Duodenal mucosa (tissue), 2 donors: ENCODE measurements around the gene CRYBA1.

Experiments
- H3K27ac ChIP-seq: one replicate; pipeline ENCODE4 v1.7.0; 2013; ENCODE audit warnings: low read depth, low read length
- H3K27me3 ChIP-seq, 2 donors: one replicate each; pipeline ENCODE4 v1.7.0; 2013; ENCODE audit warnings: low read length in 2 of 2, control low read depth in 1 of 2; ENCODE audit not compliant: insufficient read depth in 2 of 2, control insufficient read depth in 1 of 2
- H3K36me3 ChIP-seq, 2 donors: one replicate each; pipeline ENCODE4 v1.7.0; 2013; ENCODE audit warnings: low read length in 2 of 2, control low read depth in 1 of 2; ENCODE audit not compliant: insufficient read depth in 2 of 2, control insufficient read depth in 1 of 2
- H3K4me1 ChIP-seq, 2 donors: one replicate each; pipeline ENCODE4 v1.7.0; 2013; ENCODE audit warnings: low read length in 2 of 2, control low read depth in 1 of 2; ENCODE audit not compliant: insufficient read depth in 2 of 2, control insufficient read depth in 1 of 2
- H3K4me3 ChIP-seq, 2 donors: one replicate each; pipeline ENCODE4 v1.7.0; 2013; ENCODE audit warnings: low read length in 2 of 2, low read depth in 1 of 2
- H3K9ac ChIP-seq, 2 donors: one replicate each; pipeline ENCODE4 v1.7.0; 2013; ENCODE audit warnings: low read length in 2 of 2, low read depth in 1 of 2
- H3K9me3 ChIP-seq, 2 donors: one replicate each; pipeline ENCODE4 v1.7.0; 2013; ENCODE audit warnings: low read length in 2 of 2, control low read depth in 1 of 2; ENCODE audit not compliant: control insufficient read depth in 1 of 2

CRYBA1 gene

DNA sequence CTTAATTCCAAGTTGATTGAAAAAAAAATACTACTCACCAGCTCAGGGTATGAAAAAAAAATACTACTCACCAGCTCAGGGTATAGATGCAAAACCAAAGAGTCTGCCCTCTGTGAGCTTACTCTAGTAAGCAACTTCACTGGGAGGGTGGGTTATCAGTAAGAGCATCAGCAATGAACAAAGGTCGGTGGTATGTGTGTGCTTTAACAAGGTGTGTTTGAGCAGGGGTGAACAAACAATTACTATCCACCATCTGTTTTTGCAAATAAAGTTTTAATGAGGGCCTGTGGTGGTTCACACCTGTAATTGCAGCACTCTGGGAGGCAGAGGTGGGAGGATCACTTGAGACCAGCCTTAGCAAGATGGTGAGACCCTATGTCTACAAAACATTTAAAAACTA, 27.3 kb downstream of the CRYBA1 start:
- Histone ChIP-seq H3K27ac (no peak overlapping the region), H3K36me3 (peaks cover 15 to 36% of the 10 kb centered on the region in 2 donors), H3K4me1 (peaks cover 4 to 18% of the 10 kb centered on the region in 2 donors), H3K9ac (no peak overlapping the region), H3K9me3 (no peaks in the 10 kb centered on the region), H3K4me3 (no peak overlapping the region), H3K27me3 (no peaks in the 10 kb centered on the region)

GRCh38 chr17:29278692-29279091, 32.0 kb downstream of the CRYBA1 start:
- Histone ChIP-seq H3K9ac (no peak overlapping the region), H3K4me1 (peaks cover 4 to 14% of the 10 kb centered on the region in 2 donors), H3K4me3 (no peak overlapping the region), H3K36me3 (peaks cover 22 to 50% of the 10 kb centered on the region in 2 donors), H3K9me3 (no peaks in the 10 kb centered on the region), H3K27ac (no peak overlapping the region), H3K27me3 (no peaks in the 10 kb centered on the region)

DNA sequence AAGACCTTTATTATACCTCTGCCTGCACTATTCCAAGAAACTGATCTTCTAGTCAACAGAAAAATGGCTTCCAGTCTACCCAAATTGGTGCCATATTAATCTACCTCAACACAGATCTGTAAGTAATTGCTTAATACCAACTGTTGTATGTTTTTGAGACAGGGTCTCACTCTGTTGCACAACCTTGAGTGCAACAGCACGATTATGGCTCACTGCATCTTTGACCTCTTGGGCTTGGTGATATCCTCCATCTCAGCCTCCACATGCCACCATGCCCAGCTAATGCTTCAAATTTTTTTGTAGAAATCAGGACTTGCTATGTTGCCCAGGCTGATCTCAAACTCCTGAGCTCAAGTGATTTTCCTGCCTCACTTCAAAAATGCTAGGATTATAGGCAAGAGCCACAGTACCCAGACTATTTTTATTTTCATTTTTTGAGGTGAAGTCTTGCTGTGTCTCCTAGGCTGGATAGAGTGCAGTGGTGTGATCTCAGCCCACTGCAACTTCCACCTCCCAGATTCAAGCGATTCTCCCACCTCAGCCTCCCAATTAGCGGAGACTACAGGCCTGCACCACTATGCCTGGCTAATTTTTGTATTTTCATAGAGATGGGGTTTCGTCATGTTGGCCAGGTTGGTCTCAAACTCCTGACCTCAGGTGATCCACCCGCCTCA, 32.9 kb downstream of the CRYBA1 start:
- Histone ChIP-seq H3K4me3 (no peak overlapping the region), H3K27ac (no peak overlapping the region), H3K4me1 (peaks cover 0 to 10% of the 10 kb centered on the region in 2 donors), H3K36me3 (peaks cover 22 to 50% of the 10 kb centered on the region in 2 donors), H3K9ac (no peak overlapping the region), H3K9me3 (no peaks in the 10 kb centered on the region), H3K27me3 (no peaks in the 10 kb centered on the region)

DNA sequence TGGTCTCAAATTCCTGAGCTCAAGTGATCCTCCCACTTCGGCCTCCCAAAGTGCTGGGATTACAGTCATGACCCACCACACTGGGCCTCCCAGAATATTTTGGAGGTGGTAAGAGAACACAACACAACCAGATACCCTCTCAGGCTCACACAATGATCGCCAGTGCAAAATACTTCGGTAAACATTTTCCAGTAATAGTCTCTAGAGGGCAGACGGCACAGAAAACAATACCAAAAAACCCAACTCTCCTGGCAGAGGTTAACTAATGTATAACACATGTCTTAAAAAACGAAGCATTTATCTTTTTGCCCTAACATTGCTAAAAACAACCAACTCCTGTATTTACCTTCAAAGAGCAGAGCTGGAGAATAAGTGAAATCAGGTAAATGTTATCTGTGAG, 36.8 kb downstream of the CRYBA1 start:
- Histone ChIP-seq H3K4me3 (no peak overlapping the region), H3K27ac (no peak overlapping the region), H3K27me3 (no peaks in the 10 kb centered on the region), H3K36me3 (peaks cover 32 to 67% of the 10 kb centered on the region in 2 donors), H3K9me3 (no peaks in the 10 kb centered on the region), H3K9ac (no peak overlapping the region), H3K4me1 (peaks cover 0 to 10% of the 10 kb centered on the region in 2 donors)

GRCh38 chr17:29283961-29284360, 37.3 kb downstream of the CRYBA1 start:
- H3K36me3 ChIP-seq: peaks cover 28 to 65% of the 10 kb centered on the region in 2 donors
- no peak overlapping the region for H3K9ac ChIP-seq
- H3K27me3 ChIP-seq: no peaks in the 10 kb centered on the region
- no peaks in the 10 kb centered on the region for H3K9me3 ChIP-seq
- H3K4me1 ChIP-seq: peaks cover 3 to 10% of the 10 kb centered on the region in 2 donors
- no peak overlapping the region for H3K4me3 ChIP-seq
- no peak overlapping the region for H3K27ac ChIP-seq

GRCh38 chr17:29289852-29290251, 43.2 kb downstream of the CRYBA1 start:
- no peak overlapping the region for H3K4me3 ChIP-seq
- H3K4me1 ChIP-seq: peaks cover 30 to 32% of the 10 kb centered on the region in 2 donors
- peaks cover 15 to 29% of the 10 kb centered on the region in 2 donors for H3K36me3 ChIP-seq
- no peaks in the 10 kb centered on the region for H3K27me3 ChIP-seq
- H3K9ac ChIP-seq: no peak overlapping the region
- no peak overlapping the region for H3K27ac ChIP-seq
- H3K9me3 ChIP-seq: no peaks in the 10 kb centered on the region

DNA sequence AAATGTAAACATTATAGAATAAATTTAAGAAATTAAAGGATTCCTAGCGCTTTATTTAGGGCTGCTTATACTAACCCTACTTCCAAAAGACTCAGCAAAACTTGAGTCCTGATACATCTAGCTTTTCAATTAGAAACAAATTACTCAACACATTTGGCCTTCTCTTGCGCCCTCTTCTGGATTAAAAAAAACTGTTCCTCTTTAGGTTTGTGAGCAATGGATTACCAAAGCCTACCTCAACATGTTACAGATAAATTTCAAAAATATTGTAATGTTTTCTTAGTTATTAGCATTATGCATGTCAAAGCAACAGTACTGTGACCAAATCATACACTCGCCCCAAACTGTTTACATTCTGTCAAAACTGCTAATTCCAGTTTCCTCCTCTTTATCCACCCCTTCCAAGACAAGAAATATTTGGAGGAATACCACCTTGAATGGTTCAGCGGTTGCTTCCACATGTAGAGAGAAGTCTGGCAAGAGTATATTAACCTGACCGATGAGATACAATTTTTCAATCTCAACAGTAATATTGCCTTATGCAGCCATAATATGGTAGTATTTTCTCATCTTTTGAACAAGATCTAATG, 44.6 kb downstream of the CRYBA1 start:
- H3K4me3 ChIP-seq: peak overlapping the region; percentile 79 to 84
- H3K4me1 ChIP-seq: peaks cover 28 to 33% of the 10 kb centered on the region in 2 donors
- H3K36me3 ChIP-seq: peaks cover 9 to 17% of the 10 kb centered on the region in 2 donors
- H3K27ac ChIP-seq: no peak overlapping the region
- peak overlapping the region; percentile 76 to 87 for H3K9ac ChIP-seq
- H3K27me3 ChIP-seq: no peaks in the 10 kb centered on the region
- H3K9me3 ChIP-seq: no peaks in the 10 kb centered on the region

DNA sequence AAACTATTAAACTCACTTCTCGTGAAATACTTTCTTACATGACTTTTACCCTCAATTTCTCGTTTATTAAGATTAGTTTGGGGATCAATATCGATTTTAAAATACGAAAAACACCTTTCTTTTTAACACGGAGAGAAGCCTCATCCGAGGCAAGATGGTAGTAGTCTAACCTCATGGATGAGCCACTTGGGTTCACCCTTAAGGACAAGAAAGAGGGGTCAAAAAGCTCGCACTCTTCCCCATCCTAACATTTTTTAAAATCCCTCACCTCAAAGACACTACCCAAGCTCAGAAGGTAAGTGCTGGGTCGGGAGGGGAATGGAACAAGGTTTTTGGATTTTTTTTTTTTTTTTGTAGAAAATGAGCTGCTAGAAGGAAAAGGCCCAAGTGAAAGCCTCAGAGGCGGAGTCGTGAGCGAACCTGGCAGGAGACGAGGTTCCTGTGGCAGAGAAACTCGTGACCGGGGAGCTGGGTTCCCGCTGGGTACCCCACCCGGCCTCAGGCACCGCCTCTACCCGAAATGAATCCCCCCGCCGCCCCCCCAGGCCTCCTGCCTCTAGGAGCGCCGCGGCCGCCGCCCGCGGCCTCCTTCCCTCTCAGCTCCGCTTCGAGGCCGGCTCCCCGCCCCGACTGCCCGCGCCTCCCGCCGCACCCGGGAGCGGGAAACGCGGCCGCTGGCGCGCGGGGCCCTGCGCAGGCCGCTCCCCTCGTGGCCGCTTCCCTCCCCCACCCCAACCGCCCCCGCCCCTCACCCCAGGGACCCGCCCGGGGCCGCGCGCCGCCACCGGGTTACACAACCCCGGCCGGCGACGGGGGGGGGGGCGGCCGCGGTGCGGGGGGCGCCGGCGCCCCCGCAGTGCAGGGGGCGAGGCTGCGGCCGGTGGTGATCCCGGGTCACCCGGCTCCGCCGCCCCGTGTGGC, 45.7 kb downstream of the CRYBA1 start:
- Histone ChIP-seq H3K9me3 (no peaks in the 10 kb centered on the region), H3K4me3 (peak overlapping the region; percentile 99 to 100), H3K9ac (peak overlapping the region; percentile 99 to 100), H3K27me3 (no peaks in the 10 kb centered on the region), H3K4me1 (peaks cover 27 to 33% of the 10 kb centered on the region in 2 donors), H3K27ac (peak overlapping the region; percentile 98), H3K36me3 (peaks cover 0 to 7% of the 10 kb centered on the region in 2 donors)

- Histone ChIP-seq H3K27me3 (no peaks in the 10 kb centered on the region), H3K9ac (peak overlapping the region; percentile 99 to 100), H3K4me3 (peak overlapping the region; percentile 99 to 100), H3K27ac (peak overlapping the region; percentile 98), H3K4me1 (peaks cover 27 to 33% of the 10 kb centered on the region in 2 donors), H3K36me3 (peaks cover 0 to 2% of the 10 kb centered on the region in 2 donors), H3K9me3 (no peaks in the 10 kb centered on the region)
Measured at GRCh38 chr17:29292992-29293889, 46.6 kb downstream of the CRYBA1 start.
